BJ (cell line): ENCODE data around the gene MYOF. TPM values are rescaled to one million over a fixed set of nuclear protein-coding genes. Genes with fewer than 3 reads are reported as not detected.
A peak's percentile ranks its signal among the peaks of the same experiment; 100 is the strongest.

Experiments used
- CTCF ChIA-PET: fragments of 350-600 bp; formaldehyde crosslinking; extraction: SDS; loops from one replicate; lab custom pipeline; 2021; ENCODE audit warnings: antibody characterized with exemption, inconsistent platforms; lab: Yijun Ruan, JAX
- POLR2A ChIA-PET: fragments of 300-600 bp; sonication (Branson Sonifier 250); formaldehyde crosslinking; extraction: SDS; loops from one replicate; lab custom pipeline; 2021; ENCODE audit warnings: antibody characterized with exemption; lab: Charles Lee
- DNase-seq: peaks from one replicate; pipeline ENCODE4 v3.0.0-alpha.2; 2011; ENCODE audit warnings: low read depth
- H3K27me3 ChIP-seq: 2 replicates; pipeline ENCODE4 v1.6.0; 2011; ENCODE audit warnings: low read length; ENCODE audit not compliant: control insufficient read depth, insufficient read depth
- H3K36me3 ChIP-seq: 2 replicates; pipeline ENCODE4 v1.5.1; 2011; ENCODE audit warnings: low read length; ENCODE audit not compliant: control insufficient read depth, insufficient read depth
- H3K4me3 ChIP-seq: 2 replicates; pipeline ENCODE4 v1.5.1; 2011; ENCODE audit warnings: low read depth, mild to moderate bottlenecking, control low read depth, low read length
- polyA plus RNA-seq: library from polyadenylated mRNA; depleted of rRNA; stranded (reverse); fragments of >200 nt; gene quantifications from 2 replicates; pipeline ENCODE4 v1.2.3, GENCODE V29; 2011
- TF ChIP-seq, protein P1 (sequence below): IDR thresholded peaks from 2 replicates; pipeline ENCODE4 v1.5.1; 2011; ENCODE audit warnings: low read depth, mild to moderate bottlenecking, control low read depth, inconsistent platforms, low read length, moderate library complexity; ENCODE audit not compliant: insufficient read depth

MYOF gene
- polyA plus RNA-seq, 1 experiment: 355 TPM

DNA sequence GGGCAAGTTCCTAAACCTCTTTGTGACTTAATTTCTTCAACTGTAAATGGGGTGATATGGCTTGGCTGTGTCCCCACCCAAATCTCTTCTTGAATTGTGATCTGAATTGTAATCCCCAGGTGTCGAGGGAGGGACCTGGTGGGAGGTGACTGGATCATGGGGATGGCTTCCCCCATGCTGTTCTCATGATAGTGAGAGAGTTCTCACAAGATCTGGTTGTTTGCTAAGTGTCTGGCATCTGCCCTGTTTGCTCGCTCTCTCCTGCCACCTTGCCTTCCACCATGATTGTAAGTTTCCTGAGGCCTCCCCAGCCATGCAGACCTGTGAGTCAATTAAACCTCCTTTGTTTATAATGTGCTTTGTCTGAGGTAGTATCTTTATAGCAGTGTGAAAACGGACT lies 177.0 kb downstream of the MYOF start:
- POLR2A ChIA-PET: no interaction called here
- Histone ChIP-seq H3K4me3 (no peak overlapping the region), H3K36me3 (peaks cover 13% of the 10 kb centered on the region), H3K27me3 (no peaks in the 10 kb centered on the region)
- TF ChIP-seq, protein P1, sequence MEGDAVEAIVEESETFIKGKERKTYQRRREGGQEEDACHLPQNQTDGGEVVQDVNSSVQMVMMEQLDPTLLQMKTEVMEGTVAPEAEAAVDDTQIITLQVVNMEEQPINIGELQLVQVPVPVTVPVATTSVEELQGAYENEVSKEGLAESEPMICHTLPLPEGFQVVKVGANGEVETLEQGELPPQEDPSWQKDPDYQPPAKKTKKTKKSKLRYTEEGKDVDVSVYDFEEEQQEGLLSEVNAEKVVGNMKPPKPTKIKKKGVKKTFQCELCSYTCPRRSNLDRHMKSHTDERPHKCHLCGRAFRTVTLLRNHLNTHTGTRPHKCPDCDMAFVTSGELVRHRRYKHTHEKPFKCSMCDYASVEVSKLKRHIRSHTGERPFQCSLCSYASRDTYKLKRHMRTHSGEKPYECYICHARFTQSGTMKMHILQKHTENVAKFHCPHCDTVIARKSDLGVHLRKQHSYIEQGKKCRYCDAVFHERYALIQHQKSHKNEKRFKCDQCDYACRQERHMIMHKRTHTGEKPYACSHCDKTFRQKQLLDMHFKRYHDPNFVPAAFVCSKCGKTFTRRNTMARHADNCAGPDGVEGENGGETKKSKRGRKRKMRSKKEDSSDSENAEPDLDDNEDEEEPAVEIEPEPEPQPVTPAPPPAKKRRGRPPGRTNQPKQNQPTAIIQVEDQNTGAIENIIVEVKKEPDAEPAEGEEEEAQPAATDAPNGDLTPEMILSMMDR: no peak
- CTCF ChIA-PET: no interaction called here
- DNase-seq: no peak

DNA sequence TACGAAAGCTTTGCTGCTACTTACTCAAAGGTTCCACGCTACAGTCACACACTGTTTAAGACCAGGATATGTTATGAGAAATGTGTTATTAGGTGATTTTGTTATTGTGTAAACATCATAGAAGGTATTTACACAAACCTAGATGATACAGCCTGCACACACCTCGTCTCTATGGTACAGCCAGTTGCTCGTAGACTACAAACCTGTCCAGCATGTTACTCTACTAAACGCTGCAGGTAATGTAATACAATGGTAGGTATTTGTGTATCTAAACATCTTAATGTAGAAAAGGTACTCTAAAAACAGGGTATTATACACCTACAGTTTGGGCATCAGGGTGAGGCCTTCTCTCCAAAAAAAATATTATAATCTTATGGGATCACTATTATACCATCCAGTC lies 181.2 kb downstream of the MYOF start:
- Histone ChIP-seq H3K36me3 (peaks cover 2% of the 10 kb centered on the region), H3K27me3 (no peaks in the 10 kb centered on the region), H3K4me3 (no peak overlapping the region)
- POLR2A ChIA-PET: no interaction called here
- no peak for DNase-seq
- TF ChIP-seq, protein P1: no peak
- CTCF ChIA-PET: interaction anchor here (2.8 kb wide), 1 partner anchor 221 kb away, joined by 8 read pairs; no protein-coding TSS in a partner anchor

DNA sequence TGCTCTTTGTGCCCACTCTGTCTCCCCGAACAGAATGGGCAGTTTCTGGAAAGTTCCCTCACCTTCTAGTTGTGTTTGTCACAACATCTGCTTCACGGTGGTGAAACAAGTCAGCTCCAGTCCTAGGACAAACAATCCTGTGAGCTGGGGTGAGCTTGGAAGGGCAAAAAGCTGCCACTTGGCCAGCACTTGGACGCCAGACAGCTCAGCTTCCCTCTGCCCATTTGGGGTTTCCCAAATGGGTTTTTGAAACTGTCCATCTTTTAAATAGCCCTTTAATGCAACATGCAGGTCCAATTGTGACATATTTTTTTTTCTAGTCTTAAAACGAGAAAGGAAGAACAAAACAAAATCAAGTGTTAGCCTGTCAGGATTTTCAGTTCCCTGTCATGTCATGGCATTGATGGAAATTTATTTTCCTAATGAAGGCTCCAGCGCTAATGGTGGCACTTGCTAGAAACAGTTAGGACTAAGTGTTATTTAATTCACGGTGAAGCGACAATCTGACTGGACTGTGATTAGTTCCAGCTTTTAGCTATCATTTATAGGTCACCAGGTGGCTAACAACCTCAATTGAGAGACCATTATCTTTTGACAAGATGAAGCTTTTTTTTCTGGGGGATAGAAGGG lies 181.7 kb downstream of the MYOF start:
- CTCF ChIA-PET: interaction anchor here (0.6 to 2.8 kb wide), 4 partner anchors 181 to 415 kb away, joined by 3 to 8 read pairs (median 4); no protein-coding TSS in a partner anchor
- TF ChIP-seq, protein P1: no peak

DNA sequence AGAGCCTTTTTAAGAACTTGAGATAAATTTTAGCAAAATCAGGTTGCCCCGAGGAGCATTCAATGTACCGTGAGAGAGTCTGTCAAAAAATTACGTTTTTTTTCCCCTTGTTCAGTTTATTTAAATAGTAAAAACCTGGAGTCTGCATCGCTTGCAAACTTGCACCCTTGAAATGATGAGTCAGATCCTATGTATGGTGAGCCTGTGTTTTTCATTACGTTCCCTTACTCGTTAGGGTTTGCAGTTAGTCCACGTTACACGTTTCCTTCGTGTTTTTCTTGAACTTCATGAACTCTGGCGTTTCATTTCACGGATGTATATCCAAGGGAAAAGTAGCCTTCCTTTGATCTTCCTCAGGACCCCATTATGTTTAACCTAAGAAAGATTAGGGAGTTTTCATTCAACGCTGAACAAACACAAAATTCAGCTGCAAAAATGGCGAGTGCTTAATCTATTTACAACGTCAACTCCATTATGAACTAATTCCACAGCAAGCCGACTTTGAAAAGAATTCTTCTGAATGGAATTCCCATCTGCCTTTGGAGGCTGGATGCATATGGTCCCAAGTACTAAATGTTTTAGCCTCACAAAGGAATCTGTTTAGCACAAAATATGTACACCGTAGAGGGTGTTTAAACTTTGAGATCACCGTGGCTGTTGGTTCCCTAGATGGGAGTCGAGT lies 182.4 kb downstream of the MYOF start:
- DNase-seq: peak; percentile 30
- Histone ChIP-seq H3K36me3 (peaks cover 2% of the 10 kb centered on the region), H3K27me3 (no peaks in the 10 kb centered on the region), H3K4me3 (no peak overlapping the region)
- ChIA-PET POLR2A (no interaction called here), CTCF (interaction anchor here (0.6 to 2.8 kb wide), 4 partner anchors 182 to 415 kb away, joined by 3 to 8 read pairs (median 4); no protein-coding TSS in a partner anchor)
- TF ChIP-seq, protein P1: no peak

More for the DNA sequence above, 181.7 kb downstream of the MYOF start:
- POLR2A ChIA-PET: no interaction called here
- H3K27me3 ChIP-seq: no peaks in the 10 kb centered on the region
- H3K4me3 ChIP-seq: no peak overlapping the region
- DNase-seq: no peak
- H3K36me3 ChIP-seq: peaks cover 2% of the 10 kb centered on the region

DNA sequence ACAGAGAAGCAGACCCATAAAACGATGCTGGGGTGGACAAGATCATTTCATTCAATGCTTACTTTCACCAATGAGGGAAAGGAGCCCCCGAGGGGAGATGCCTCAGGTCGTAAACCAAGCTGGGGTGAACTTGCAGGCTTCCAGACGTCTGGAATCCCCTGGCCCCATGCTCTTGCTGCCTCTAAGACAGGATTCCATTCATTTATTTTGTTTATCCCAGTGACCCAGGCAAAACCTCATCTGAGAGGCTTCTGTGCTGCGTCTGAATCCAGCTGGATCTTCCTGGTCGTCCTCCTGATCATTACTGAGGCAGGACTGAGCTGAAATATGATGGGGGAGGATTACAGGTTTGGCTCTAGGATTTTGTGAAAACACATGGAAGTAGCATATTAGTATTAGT lies 182.9 kb downstream of the MYOF start:
- CTCF ChIA-PET: interaction anchor here (0.6 to 2.8 kb wide), 4 partner anchors 26 to 219 kb away, joined by 3 to 8 read pairs (median 4); no protein-coding TSS in a partner anchor
- TF ChIP-seq, protein P1: no peak

More for the DNA sequence above, 182.9 kb downstream of the MYOF start:
- no peak for DNase-seq
- H3K4me3 ChIP-seq: no peak overlapping the region
- H3K36me3 ChIP-seq: no peaks in the 10 kb centered on the region
- POLR2A ChIA-PET: no interaction called here
- H3K27me3 ChIP-seq: no peaks in the 10 kb centered on the region
